ENCODE measurements around the gene SLX9. TPM values are rescaled to one million over a fixed set of nuclear protein-coding genes. Genes with fewer than 3 reads are reported as not detected.
"Not testable (repeated sequence)": the region's sequence is repeated elsewhere in the genome, so short reads cannot be mapped to it uniquely, and the experiment has no call there.

Gene SLX9
- polyA plus RNA-seq, 3 donors, result 12.6 to 23.3 (median 19.8) TPM

GRCh38 chr21:44923480-44924084 is 16.2 kb upstream of the SLX9 start:
- no peak for DNase-seq (ENCODE audit: extremely low read depth in 1 of 11, low read depth in 9 of 11, low spot score in 4 of 11)

GRCh38 chr21:44924606-44925377 is 15.0 kb upstream of the SLX9 start:
- no peak for DNase-seq (ENCODE audit: extremely low read depth in 1 of 11, low read depth in 9 of 11, low spot score in 4 of 11)

- DNase-seq (ENCODE audit: extremely low read depth in 1 of 11, low read depth in 9 of 11, low spot score in 4 of 11), result no peak
Observed at GRCh38 chr21:44925378-44925755, 14.5 kb upstream of the SLX9 start.

GRCh38 chr21:44926331-44927101 is 13.3 kb upstream of the SLX9 start:
- no peak for DNase-seq (ENCODE audit: extremely low read depth in 1 of 11, low read depth in 9 of 11, low spot score in 4 of 11)

GRCh38 chr21:44927259-44927586 is 12.6 kb upstream of the SLX9 start:
- no peak for DNase-seq (ENCODE audit: extremely low read depth in 1 of 11, low read depth in 9 of 11, low spot score in 4 of 11)

- no peak for DNase-seq (ENCODE audit: extremely low read depth in 1 of 11, low read depth in 9 of 11, low spot score in 4 of 11)
Observed at GRCh38 chr21:44927587-44928461, 12.0 kb upstream of the SLX9 start.

GRCh38 chr21:44928500-44929241 is 11.2 kb upstream of the SLX9 start:
- DNase-seq (ENCODE audit: extremely low read depth in 1 of 11, low read depth in 9 of 11, low spot score in 4 of 11), result not testable (repeated sequence)

GRCh38 chr21:44929242-44929798 is 10.5 kb upstream of the SLX9 start:
- no peak for DNase-seq (ENCODE audit: extremely low read depth in 1 of 11, low read depth in 9 of 11, low spot score in 4 of 11)

GRCh38 chr21:44929799-44930542 is 9.9 kb upstream of the SLX9 start:
- no peak for DNase-seq (ENCODE audit: extremely low read depth in 1 of 11, low read depth in 9 of 11, low spot score in 4 of 11)

GRCh38 chr21:44930543-44930981 is 9.3 kb upstream of the SLX9 start:
- DNase-seq (ENCODE audit: extremely low read depth in 1 of 11, low read depth in 9 of 11, low spot score in 4 of 11), result no peak

GRCh38 chr21:44931137-44931500 is 8.7 kb upstream of the SLX9 start:
- DNase-seq (ENCODE audit: extremely low read depth in 1 of 11, low read depth in 9 of 11, low spot score in 4 of 11), result no peak

GRCh38 chr21:44931501-44932407 is 8.1 kb upstream of the SLX9 start:
- no peak for DNase-seq (ENCODE audit: extremely low read depth in 1 of 11, low read depth in 9 of 11, low spot score in 4 of 11)

- no peak for DNase-seq (ENCODE audit: extremely low read depth in 1 of 11, low read depth in 9 of 11, low spot score in 4 of 11)
Observed at GRCh38 chr21:44932408-44933181, 7.2 kb upstream of the SLX9 start.

GRCh38 chr21:44933199-44933917 is 6.5 kb upstream of the SLX9 start:
- DNase-seq (ENCODE audit: extremely low read depth in 1 of 11, low read depth in 9 of 11, low spot score in 4 of 11), result no peak

- no peak for DNase-seq (ENCODE audit: extremely low read depth in 1 of 11, low read depth in 9 of 11, low spot score in 4 of 11)
Observed at GRCh38 chr21:44933918-44934260, 5.9 kb upstream of the SLX9 start.
